ENCODE measurements around the gene ZNF816. TPM values are rescaled to one million over a fixed set of nuclear protein-coding genes. Genes with fewer than 3 reads are reported as not detected.

The ZNF816 gene
- total and polyA plus RNA-seq, 2 experiments from 2014 or later, result 6.3 to 18.5 TPM

DNA sequence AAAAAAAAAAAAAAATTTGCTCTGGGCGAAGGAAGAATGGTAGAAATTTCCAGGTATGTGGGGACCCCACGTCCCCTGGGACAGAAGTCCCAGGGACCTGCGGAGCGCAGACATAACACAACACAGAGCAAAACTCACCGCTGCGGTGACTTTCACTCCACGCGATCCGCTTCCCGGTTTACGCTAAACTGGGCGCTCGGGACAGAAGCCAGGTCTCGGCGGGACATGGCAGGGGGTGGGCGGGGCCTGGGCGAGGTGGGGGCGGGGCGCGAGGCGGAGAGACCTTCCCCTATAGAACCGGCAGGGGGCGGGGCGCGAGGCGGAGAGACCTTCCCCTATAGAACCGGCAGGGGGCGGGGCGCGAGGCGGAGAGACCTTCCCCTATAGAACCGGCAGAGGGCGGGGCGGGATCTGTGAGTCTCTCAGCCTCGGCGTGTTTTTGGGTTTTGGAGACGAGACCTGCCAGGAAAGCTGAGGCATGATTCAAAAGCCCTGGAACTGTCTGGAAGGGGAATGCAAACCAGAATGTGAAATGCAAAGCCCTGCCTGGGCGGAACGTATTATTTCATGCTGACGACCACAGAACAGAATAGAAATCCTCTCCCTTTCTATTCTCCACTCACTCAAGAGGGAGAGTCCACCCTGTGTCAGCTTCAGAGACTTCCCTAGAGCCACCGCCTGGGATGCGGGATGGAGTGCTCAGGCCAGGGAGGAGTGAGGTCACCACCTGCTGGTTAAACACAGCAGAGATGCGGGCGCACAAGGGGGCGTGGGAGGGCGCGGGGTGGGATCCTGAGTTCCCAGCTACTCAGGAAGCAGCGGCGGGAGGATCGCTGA is 30.9 kb upstream of the ZNF816 start:
- Histone ChIP-seq H3K4me1 (ENCODE audit: insufficient read depth) (peaks cover 7% of the 10 kb centered on the region), H4K20me1 (ENCODE audit: insufficient read depth, poor library complexity, severe bottlenecking) (no peaks in the 10 kb centered on the region), H3K4me3 (peak overlapping the region; percentile 32), H3K27ac (peak overlapping the region; percentile 70), H3K79me2 (peaks cover 20% of the 10 kb centered on the region), H2AFZ (peak overlapping the region; percentile 63), H3K4me2 (peak overlapping the region; percentile 82), H3K36me3 (replicated peaks; ENCODE audit: insufficient read depth, low read depth) (no peaks in the 10 kb centered on the region), H3K9me2 (replicated peaks; ENCODE audit: insufficient read depth) (no peaks in the 10 kb centered on the region), H3K9me3 (ENCODE audit: low read depth) (no peaks in the 10 kb centered on the region), H3K27me3 (no peaks in the 10 kb centered on the region)
- TF ChIP-seq CTCF (IDR thresholded peaks at IDR 0.05; ENCODE audit: poor library complexity) (peak; percentile 60), EZH2phosphoT487 (IDR thresholded peaks at IDR 0.05; ENCODE audit: low read depth, severe bottlenecking, unreplicated experiment) (no peak)
- peak; percentile 91 for DNase-seq (ENCODE audit: low spot score)
- WGBS (ENCODE audit: low lambda C conversion rate, missing lambda C conversion rate), result 1% methylated on average over 45 of the region's 50 CpGs

DNA sequence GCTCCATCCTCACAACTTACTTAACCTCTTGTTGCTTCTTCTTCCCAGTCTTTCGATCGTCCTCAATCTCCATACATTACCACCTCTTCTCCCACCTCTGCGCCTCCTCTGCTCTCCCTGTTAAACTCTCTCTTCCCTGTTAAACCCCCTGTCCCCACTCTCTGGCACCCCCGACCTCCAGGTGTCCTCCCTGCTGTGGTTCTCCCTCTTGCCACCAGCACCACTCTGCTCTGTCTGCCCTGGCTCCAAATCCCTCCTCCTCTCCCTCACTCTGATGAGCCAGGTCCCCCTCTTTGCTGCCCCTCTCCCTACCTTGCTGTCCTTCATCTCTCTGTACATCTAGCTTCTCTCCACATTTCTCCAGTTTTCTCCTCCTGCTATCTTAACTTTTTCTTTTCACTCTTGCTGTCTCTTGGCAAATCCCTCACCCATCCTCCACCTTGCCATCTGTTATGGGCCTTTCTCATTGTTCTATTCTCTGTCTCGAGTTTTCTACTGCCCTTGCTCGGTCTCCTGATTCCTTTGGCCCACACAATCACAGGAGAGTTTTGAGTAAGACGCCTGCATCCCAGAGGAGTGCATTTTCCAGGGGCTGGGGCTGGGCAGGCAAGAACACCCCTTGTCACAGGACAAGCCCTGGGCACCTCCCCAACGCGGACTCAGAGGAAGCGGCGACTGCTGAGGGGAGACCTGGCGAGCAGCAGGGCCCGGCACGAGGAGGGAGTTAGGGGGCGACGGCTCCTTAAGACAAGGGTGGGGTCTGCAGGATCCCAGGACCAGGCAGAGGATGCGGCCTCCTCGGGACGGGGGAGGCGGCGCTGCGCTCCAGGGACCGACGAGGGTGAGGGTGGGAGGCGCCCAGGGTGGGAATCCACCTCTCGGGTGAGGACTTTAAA is 29.7 kb upstream of the ZNF816 start:
- H4K20me1 ChIP-seq (ENCODE audit: insufficient read depth, poor library complexity, severe bottlenecking), result no peaks in the 10 kb centered on the region
- H3K79me2 ChIP-seq, result peaks cover 20% of the 10 kb centered on the region
- no peaks in the 10 kb centered on the region for H3K9me3 ChIP-seq (ENCODE audit: low read depth)
- no peaks in the 10 kb centered on the region for H3K27me3 ChIP-seq
- H3K36me3 ChIP-seq (replicated peaks; ENCODE audit: insufficient read depth, low read depth), result no peaks in the 10 kb centered on the region
- peak overlapping the region; percentile 82 for H3K4me2 ChIP-seq
- peaks cover 7% of the 10 kb centered on the region for H3K4me1 ChIP-seq (ENCODE audit: insufficient read depth)
- H2AFZ ChIP-seq, result peak overlapping the region; percentile 55
- peak overlapping the region; percentile 70 for H3K27ac ChIP-seq
- 19% methylated on average over 26 of the region's 26 CpGs for WGBS (ENCODE audit: low lambda C conversion rate, missing lambda C conversion rate)
- H3K9me2 ChIP-seq (replicated peaks; ENCODE audit: insufficient read depth), result no peaks in the 10 kb centered on the region
- TF ChIP-seq EZH2 (IDR thresholded peaks at IDR 0.05; ENCODE audit: borderline replicate concordance), result no peak
- TF ChIP-seq EZH2phosphoT487 (IDR thresholded peaks at IDR 0.05; ENCODE audit: low read depth, severe bottlenecking, unreplicated experiment), result no peak
- peak overlapping the region; percentile 19 for H3K4me3 ChIP-seq
- DNase-seq (ENCODE audit: low spot score), result peak; percentile 30

DNA sequence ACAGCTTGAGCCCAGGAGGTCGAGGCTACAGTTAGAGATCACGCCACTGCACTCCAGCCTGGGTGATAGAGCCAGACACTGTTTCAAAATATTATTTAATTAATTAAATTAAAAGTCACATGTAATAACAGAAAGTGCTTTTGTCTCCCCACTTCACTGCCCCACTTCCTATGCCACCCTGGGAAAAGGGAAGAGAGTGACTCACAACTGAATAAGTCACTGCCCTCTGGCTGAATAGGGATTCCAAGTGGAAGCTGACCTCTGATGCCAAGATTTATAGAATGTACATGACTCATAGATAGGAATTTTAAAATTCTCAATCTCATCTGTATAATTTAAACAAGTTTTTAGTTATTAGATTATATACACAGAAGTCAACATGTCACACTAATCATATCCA is 28.8 kb upstream of the ZNF816 start:
- H3K9me3 ChIP-seq (ENCODE audit: low read depth), result no peaks in the 10 kb centered on the region
- no peak for DNase-seq (ENCODE audit: low spot score)
- H3K4me3 ChIP-seq, result no peak overlapping the region
- H4K20me1 ChIP-seq (ENCODE audit: insufficient read depth, poor library complexity, severe bottlenecking), result no peaks in the 10 kb centered on the region
- peaks cover 1% of the 10 kb centered on the region for H3K36me3 ChIP-seq (replicated peaks; ENCODE audit: insufficient read depth, low read depth)
- no peak for TF ChIP-seq EZH2phosphoT487 (IDR thresholded peaks at IDR 0.05; ENCODE audit: low read depth, severe bottlenecking, unreplicated experiment)
- no peak for TF ChIP-seq EZH2 (IDR thresholded peaks at IDR 0.05; ENCODE audit: borderline replicate concordance)
- TF ChIP-seq CTCF (IDR thresholded peaks at IDR 0.05; ENCODE audit: poor library complexity), result no peak
- H3K27me3 ChIP-seq, result no peaks in the 10 kb centered on the region
- H3K4me1 ChIP-seq (ENCODE audit: insufficient read depth), result peaks cover 7% of the 10 kb centered on the region
- peak overlapping the region; percentile 82 for H3K4me2 ChIP-seq
- WGBS (ENCODE audit: low lambda C conversion rate, missing lambda C conversion rate), result 100% methylated on average over 2 of the region's 2 CpGs
- H2AFZ ChIP-seq, result no peak overlapping the region
- no peak overlapping the region for H3K27ac ChIP-seq
- peaks cover 20% of the 10 kb centered on the region for H3K79me2 ChIP-seq
- no peaks in the 10 kb centered on the region for H3K9me2 ChIP-seq (replicated peaks; ENCODE audit: insufficient read depth)

Measured in hepatocyte (in vitro differentiated cells).